ENCODE measurements around the gene CPNE7.

Gene CPNE7

GRCh38 chr16:89593841-89594240 lies 18.3 kb downstream of the CPNE7 start:
- no peak for DNase-seq (ENCODE audit: low read depth in 1 of 2, low spot score in 1 of 2)
- H3K27ac ChIP-seq (replicated peaks): no peak overlapping the region
- TF ChIP-seq REST (IDR thresholded peaks at IDR 0.05; ENCODE audit: insufficient replicate concordance, low read depth): no peak
- no peak for TF ChIP-seq POLR2AphosphoS5 (IDR thresholded peaks at IDR 0.05; ENCODE audit: low read depth)
- TF ChIP-seq SPI1 (IDR thresholded peaks at IDR 0.05; ENCODE audit: borderline replicate concordance, low read depth): no peak
- no peak for TF ChIP-seq CTCF (IDR thresholded peaks at IDR 0.05; ENCODE audit: insufficient read depth, low read length)
- TF ChIP-seq GABPA (IDR thresholded peaks at IDR 0.05; ENCODE audit: low read depth): no peak
- H3K4me3 ChIP-seq (replicated peaks; ENCODE audit: insufficient read depth, low read length): no peak overlapping the region
- no peaks in the 10 kb centered on the region for H3K27me3 ChIP-seq (ENCODE audit: insufficient read depth, poor library complexity, severe bottlenecking)

GRCh38 chr16:89595330-89596060 lies 19.9 kb downstream of the CPNE7 start:
- Histone ChIP-seq H3K27ac (replicated peaks) (no peak overlapping the region), H3K27me3 (ENCODE audit: insufficient read depth, poor library complexity, severe bottlenecking) (no peaks in the 10 kb centered on the region), H3K4me3 (replicated peaks; ENCODE audit: insufficient read depth, low read length) (no peak overlapping the region)
- no peak for DNase-seq (ENCODE audit: low read depth in 1 of 2, low spot score in 1 of 2)
- TF ChIP-seq GABPA (IDR thresholded peaks at IDR 0.05; ENCODE audit: low read depth) (no peak), CTCF (IDR thresholded peaks at IDR 0.05; ENCODE audit: insufficient read depth, low read length) (no peak), SPI1 (IDR thresholded peaks at IDR 0.05; ENCODE audit: borderline replicate concordance, low read depth) (no peak), POLR2AphosphoS5 (IDR thresholded peaks at IDR 0.05; ENCODE audit: low read depth) (no peak), REST (IDR thresholded peaks at IDR 0.05; ENCODE audit: insufficient replicate concordance, low read depth) (no peak)

GRCh38 chr16:89596061-89596689 lies 20.6 kb downstream of the CPNE7 start:
- Histone ChIP-seq H3K4me3 (replicated peaks; ENCODE audit: insufficient read depth, low read length) (no peak overlapping the region), H3K27me3 (ENCODE audit: insufficient read depth, poor library complexity, severe bottlenecking) (no peaks in the 10 kb centered on the region), H3K27ac (replicated peaks) (no peak overlapping the region)
- no peak for DNase-seq (ENCODE audit: low read depth in 1 of 2, low spot score in 1 of 2)
- TF ChIP-seq REST (IDR thresholded peaks at IDR 0.05; ENCODE audit: insufficient replicate concordance, low read depth) (no peak), POLR2AphosphoS5 (IDR thresholded peaks at IDR 0.05; ENCODE audit: low read depth) (no peak), GABPA (IDR thresholded peaks at IDR 0.05; ENCODE audit: low read depth) (no peak), CTCF (IDR thresholded peaks at IDR 0.05; ENCODE audit: insufficient read depth, low read length) (no peak), SPI1 (IDR thresholded peaks at IDR 0.05; ENCODE audit: borderline replicate concordance, low read depth) (no peak)
